Right renal cortex interstitium (tissue), 3 donors: ENCODE measurements around the gene LEFTY1. TPM values are rescaled to one million over a fixed set of nuclear protein-coding genes. Genes with fewer than 3 reads are reported as not detected.
A peak's percentile ranks its signal among the peaks of the same experiment; 100 is the strongest.
"Not testable (repeated sequence)": the region's sequence is repeated elsewhere in the genome, so short reads cannot be mapped to it uniquely, and the experiment has no call there.

ENCODE experiments used
- DNase-seq, 3 donors: peaks; one replicate each; pipeline ENCODE4 v3.0.0-alpha.2; 2013; ENCODE audit warnings: low read depth in 3 of 3, low spot score in 2 of 3
- polyA plus RNA-seq, 3 donors: library from polyadenylated mRNA; unstranded; fragments of 120-200 nt; gene quantifications; one replicate each; pipeline ENCODE4 v1.2.1, GENCODE V29; 2013; ENCODE audit not compliant: insufficient read length in 3 of 3

The LEFTY1 gene
- polyA plus RNA-seq, 3 donors = 3.0 to 5.8 (median 5.5) TPM

DNA sequence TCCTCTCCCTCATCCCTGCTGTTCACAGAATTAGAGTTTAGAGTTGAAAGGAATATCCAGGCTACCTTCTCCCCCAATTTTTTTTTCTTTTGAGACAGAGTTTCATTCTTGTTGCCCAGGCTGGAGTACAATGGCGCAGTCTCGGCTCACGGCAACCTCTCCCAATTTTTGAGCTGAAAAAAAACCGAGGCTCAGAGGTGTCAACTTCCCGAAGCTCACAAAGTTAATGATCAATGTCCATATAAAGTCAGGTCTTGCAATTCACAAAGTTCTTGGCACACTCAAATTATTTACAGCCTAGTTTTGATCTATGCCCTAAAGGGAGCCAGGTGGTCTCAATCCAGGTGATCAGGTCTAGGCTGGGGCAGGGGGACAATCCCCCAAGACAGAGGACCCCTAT is 797 bp upstream of the LEFTY1 start:
- DNase-seq = no peak

DNA sequence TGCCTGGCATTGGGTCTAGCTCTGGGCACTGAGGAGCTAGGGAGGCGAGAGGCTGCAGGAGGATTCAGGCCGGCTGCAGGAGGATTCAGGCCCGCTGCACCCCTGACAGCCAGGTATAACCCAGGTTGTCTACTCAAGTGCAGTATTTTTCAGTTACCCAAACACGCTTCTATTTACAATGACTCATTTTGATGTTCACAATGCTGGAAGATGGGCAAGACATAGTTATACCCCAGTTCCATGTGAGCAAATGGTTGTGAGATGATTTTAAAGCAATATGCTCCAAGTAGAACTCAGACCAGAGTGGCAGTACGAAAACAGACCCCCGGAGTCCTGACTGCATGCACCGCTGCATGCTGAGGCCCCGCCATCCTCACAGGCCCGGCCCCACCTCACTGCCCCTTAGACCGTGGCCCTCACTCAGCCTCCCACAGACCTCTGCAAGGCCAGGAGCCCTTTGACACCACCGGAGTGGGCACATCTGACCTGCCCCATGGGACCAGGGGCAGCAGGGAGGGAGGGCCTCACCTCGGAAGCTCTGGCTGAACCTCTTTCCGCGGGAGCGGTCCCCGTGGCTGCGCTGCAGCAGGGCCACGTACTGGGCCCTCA is 553 bp downstream of the LEFTY1 start:
- no peak for DNase-seq

DNA sequence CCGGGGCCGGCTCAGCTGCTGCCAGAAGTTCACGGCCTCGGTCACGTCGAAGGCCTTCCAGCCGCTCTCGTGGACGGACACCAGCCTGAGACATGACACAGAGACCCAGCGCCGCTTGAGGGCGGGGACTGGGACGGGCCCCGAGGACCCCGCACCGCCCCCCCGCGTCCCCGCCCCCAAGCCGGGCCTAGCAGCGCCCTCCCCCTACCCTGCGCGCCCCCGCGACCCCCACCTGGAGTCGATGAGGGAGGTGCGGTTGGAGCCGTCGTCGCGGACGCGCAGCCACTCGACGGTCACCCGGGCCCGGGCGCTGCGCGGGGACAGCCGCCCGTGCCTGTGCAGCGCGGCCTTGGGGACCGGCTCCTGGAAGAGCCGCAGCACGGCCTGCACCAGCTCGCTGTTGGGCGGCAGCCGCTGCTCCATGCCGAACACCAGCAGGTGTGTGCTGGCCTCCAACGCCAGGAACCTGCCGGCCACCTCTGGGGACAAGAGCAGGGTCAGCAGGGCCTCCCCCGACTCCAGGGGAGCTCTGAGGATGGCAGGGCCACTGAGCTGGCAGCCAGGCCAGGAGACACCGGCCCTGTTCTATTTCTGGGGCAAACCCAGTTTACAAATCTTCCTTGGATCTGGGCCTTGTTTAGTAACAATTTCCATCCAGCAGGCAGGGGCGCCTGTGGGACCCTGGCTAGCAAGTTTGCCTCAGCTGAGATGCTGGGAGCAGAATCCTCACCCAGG is 1.2 kb downstream of the LEFTY1 start:
- not testable (repeated sequence) for DNase-seq

- DNase-seq = no peak
Observed at GRCh38 chr1:225887030-225887314, 2.0 kb downstream of the LEFTY1 start.

GRCh38 chr1:225886159-225887029 is 2.6 kb downstream of the LEFTY1 start:
- no peak for DNase-seq

GRCh38 chr1:225885336-225885735 is 3.6 kb downstream of the LEFTY1 start:
- DNase-seq = no peak

GRCh38 chr1:225883616-225884265 is 5.2 kb downstream of the LEFTY1 start:
- DNase-seq = no peak

- no peak for DNase-seq
Observed at GRCh38 chr1:225882694-225883615, 6.0 kb downstream of the LEFTY1 start.

DNA sequence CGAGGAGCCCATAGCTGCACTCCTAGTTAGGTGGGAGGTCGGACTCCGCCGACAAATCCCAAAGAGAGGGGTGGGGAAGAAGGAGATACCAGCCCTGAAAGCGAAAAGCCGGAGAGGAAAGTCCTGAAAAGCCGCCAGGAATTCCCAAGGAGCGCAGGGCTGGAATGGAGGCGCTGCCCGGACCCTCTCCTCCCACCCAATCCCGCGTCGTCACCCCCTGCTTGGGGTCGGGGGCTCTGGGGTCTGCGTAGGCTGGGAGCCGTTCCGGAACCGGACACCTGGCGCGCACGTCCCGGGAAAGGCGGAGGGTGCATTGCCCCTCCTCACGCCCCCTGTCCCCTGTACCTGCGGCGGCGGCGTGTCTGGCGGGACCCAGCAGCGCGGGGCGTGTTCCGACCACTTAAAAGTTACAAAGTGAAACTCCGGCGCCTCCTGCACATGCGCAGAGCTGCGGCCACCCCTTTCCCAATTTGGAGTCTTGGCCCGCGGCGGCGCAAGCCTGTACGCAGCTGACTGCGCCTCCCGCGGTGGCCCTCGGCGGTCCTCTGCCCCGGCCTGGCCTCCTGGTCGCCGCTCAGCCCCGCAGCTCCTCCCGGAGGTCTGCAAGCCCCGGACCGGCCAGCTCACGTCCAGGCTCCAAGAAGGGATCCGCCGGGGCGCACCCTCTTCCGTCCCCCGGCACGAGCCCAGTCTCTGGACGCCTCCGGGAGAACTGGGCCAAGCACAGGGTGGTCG is 6.8 kb downstream of the LEFTY1 start, which contains the start of gene TMEM63A:
TSS of gene TMEM63A (minus strand) at position 422 of the 735 bp plus-strand sequence. CDS start 4,800 bp downstream, outside the sequence.
- DNase-seq = peak in 2 of 3 donors; percentile 79 to 80

- DNase-seq = no peak
Observed at GRCh38 chr1:225881081-225881958, 7.6 kb downstream of the LEFTY1 start.

DNA sequence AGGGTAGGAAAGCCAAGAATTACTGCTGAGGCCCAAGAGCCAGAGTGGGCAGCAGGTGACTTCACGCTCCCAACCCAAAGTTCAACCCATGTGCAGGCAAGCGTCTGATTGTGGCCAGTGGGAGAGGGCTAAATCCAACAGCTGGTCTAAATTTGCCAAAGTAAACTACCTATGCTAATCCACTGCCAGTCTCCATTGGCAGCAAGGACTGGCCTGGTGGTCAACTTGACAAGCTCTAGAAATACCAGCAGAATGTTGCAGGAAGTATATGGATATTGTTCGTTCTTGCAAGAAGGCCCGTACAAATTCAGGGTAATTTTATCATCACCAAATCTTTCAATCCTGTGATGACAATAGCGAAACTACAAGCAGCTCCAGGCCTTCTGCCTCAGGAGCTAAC is 8.3 kb downstream of the LEFTY1 start:
- no peak for DNase-seq

- DNase-seq = no peak
Observed at GRCh38 chr1:225880222-225880588, 8.7 kb downstream of the LEFTY1 start.

DNA sequence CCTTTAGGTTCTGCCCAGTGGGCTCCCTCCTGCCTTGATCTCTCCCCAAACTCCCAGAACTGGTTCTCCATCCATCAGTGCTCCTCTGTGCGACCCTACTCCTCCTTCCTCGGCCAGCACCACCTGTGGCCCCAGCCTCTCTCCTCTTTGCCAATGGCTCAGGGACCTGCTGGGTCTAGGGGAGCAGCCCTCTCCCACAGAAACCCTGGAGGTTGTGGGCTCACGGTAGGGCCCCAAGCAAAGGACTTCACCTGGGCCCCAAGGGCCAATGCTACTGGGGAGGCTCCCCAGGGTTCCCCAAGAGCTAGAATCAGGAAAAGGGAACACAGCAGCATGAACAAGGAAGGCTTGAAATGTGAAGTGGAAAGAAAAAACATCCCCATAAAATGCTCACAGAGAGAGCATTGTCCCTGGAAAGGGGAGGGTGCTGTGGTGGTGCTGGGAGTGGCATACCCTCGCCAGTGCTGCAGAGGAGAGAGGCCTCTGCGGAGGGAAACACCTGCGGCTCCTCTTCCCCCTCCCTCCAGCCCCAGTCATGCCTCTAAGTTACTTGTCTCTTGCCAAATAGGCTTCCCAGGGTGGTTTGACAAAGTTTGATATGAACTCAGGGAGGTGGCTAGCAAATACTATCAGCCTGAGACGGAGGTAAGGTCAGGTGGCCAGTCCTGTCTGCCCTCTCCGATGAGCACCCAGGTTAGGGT is 9.3 kb downstream of the LEFTY1 start:
- no peak for DNase-seq

DNA sequence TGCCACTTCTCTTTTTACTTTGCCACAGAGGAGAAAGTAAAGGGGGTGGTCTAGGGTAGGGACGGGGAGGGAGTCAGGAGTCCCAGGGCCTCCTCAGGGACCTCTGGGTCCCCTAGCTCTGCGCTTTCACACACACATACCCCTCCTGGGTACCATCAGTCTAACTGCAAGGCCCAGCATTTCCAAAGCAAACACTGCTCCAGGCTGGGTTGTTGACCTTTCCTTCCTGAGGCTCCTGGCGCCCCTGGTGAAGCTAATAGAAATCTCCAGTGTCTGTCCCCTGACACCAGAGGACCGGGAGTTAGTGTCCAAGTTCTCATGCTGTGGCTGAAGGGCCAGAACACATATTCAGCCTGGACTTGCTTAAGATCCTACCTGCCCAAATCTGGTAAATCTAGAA is 10.7 kb downstream of the LEFTY1 start:
- DNase-seq = no peak

DNA sequence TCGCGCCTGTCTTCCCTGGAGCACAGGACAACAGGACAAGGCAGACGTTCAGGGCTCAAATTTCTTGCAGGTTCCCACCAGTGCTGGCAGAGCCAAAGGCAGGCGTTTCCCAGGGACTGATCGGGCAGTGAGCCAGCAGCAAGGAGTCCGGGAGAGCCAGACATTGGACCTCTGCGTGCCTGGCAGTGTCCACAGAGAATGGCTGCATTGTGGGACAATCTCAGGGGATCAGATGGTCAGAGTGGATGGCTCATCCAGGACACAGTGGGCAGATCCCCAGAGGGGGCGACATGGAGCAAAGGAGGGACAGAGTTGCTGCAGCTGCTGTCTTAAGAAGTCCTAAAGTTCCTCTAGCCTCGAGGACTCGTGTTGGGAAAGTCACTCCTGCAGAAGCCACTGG is 11.4 kb downstream of the LEFTY1 start:
- DNase-seq = no peak

DNA sequence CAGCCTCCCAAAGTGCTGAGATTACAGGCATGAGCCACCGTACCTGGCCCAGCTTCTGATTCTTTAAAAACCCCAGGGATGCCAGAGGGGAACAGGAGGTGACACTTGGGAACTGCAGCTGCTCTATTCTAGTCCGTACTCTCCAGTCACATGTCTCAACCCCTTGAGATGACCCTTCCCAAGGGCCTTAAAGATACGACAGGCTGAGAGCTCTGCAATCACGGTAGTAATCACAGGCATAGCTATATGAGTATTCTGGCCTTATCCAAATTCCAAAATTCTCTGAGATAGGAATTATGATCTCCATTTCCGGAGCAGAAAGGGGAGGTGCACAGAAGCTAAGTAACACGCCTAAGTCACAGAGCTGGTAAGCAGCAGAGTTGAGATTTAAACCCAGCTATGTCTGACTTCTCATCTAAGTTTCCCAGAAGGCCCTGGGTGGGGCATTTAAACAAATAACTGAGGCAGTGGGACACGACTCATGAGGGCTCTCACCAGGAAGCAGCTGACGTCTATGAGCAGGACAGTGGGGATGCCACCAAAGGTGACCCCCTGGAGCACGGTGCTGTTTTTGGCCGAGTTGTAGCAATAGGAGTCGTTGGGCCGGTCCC is 11.9 kb downstream of the LEFTY1 start:
- DNase-seq = no peak

GRCh38 chr1:225875044-225875815 is 13.7 kb downstream of the LEFTY1 start:
- DNase-seq = no peak
